GM18858 (cell line): ENCODE results near the gene ASNSD1.
A peak's percentile ranks its signal among the peaks of the same experiment; 100 is the strongest.
"Not testable (repeated sequence)": the region's sequence is repeated elsewhere in the genome, so short reads cannot be mapped to it uniquely, and the experiment has no call there.

ENCODE experiments used
- ATAC-seq: cut with Tn5 transposase; IDR thresholded peaks from one replicate; pipeline ENCODE4 v1.9.1; 2021; ENCODE audit not compliant: unreplicated experiment

Gene ASNSD1

GRCh38 chr2:189646521-189646920 lies 14.7 kb upstream of the ASNSD1 start:
- ATAC-seq: no peak

GRCh38 chr2:189648846-189649509 lies 12.3 kb upstream of the ASNSD1 start:
- no peak for ATAC-seq

GRCh38 chr2:189651284-189651683 lies 10.0 kb upstream of the ASNSD1 start:
- no peak for ATAC-seq

GRCh38 chr2:189653464-189653863 lies 7.8 kb upstream of the ASNSD1 start:
- not testable (repeated sequence) for ATAC-seq

- ATAC-seq: no peak
Observed at GRCh38 chr2:189654641-189655040, 6.6 kb upstream of the ASNSD1 start.

- peak; percentile 28 for ATAC-seq
Observed at GRCh38 chr2:189657867-189658266, 3.4 kb upstream of the ASNSD1 start.

- no peak for ATAC-seq
Observed at GRCh38 chr2:189658306-189659212, 2.7 kb upstream of the ASNSD1 start.

- ATAC-seq: no peak
Observed at GRCh38 chr2:189659734-189660133, 1.5 kb upstream of the ASNSD1 start.

GRCh38 chr2:189660803-189661147 lies 484 bp upstream of the ASNSD1 start:
- no peak for ATAC-seq

- no peak for ATAC-seq
Observed at GRCh38 chr2:189661957-189662321, 680 bp downstream of the ASNSD1 start.

GRCh38 chr2:189662669-189663226 lies 1.5 kb downstream of the ASNSD1 start:
- ATAC-seq: no peak

- ATAC-seq: not testable (repeated sequence)
Observed at GRCh38 chr2:189663319-189663718, 2.1 kb downstream of the ASNSD1 start.

- no peak for ATAC-seq
Observed at GRCh38 chr2:189669913-189670312, 8.7 kb downstream of the ASNSD1 start.

- ATAC-seq: no peak
Observed at GRCh38 chr2:189673661-189674373, 12.6 kb downstream of the ASNSD1 start.

GRCh38 chr2:189674374-189675112 lies 13.3 kb downstream of the ASNSD1 start, which contains the start of gene ANKAR:
Gene ANKAR, plus strand, starts transcription at chr2:189674670. Its CDS starts 1,821 bp downstream, at chr2:189676491.
- ATAC-seq: peak; percentile 95

GRCh38 chr2:189676471-189676870 lies 15.2 kb downstream of the ASNSD1 start:
- no peak for ATAC-seq

GRCh38 chr2:189679226-189679625 lies 18.0 kb downstream of the ASNSD1 start:
- ATAC-seq: no peak

- ATAC-seq: no peak
Observed at GRCh38 chr2:189681203-189681602, 19.9 kb downstream of the ASNSD1 start.

- no peak for ATAC-seq
Observed at GRCh38 chr2:189681903-189682302, 20.6 kb downstream of the ASNSD1 start.

- ATAC-seq: no peak
Observed at GRCh38 chr2:189683348-189683747, 22.1 kb downstream of the ASNSD1 start.

- ATAC-seq: no peak
Observed at GRCh38 chr2:189684811-189685210, 23.6 kb downstream of the ASNSD1 start.
